Stomach (tissue), 4 donors: Measurements from ENCODE around the gene ZNF629.

ENCODE experiments used
- CTCF ChIP-seq, 7 experiments: fragments of 450-650 bp in 4 of 7; fragments of 200-600 bp in 3 of 7; sonication (generic) in 3 of 7; IDR thresholded peaks; one replicate each; pipeline ENCODE4 v1.5.1; 2016 to 2019; ENCODE audit warnings: antibody characterized with exemption in 7 of 7, control low read depth in 2 of 7, mild to moderate bottlenecking in 1 of 7
- EP300 ChIP-seq: sonication (generic); formaldehyde crosslinking; IDR thresholded peaks from one replicate; pipeline ENCODE4 v1.6.1; 2017; ENCODE audit warnings: antibody characterized with exemption
- POLR2A ChIP-seq, 4 donors: fragments of 450-650 bp; IDR thresholded peaks; one replicate each; pipeline ENCODE4 v1.6.1; 2016; ENCODE audit warnings: antibody characterized with exemption in 4 of 4, control low read depth in 2 of 4, mild to moderate bottlenecking in 1 of 4, moderate library complexity in 1 of 4

DNA sequence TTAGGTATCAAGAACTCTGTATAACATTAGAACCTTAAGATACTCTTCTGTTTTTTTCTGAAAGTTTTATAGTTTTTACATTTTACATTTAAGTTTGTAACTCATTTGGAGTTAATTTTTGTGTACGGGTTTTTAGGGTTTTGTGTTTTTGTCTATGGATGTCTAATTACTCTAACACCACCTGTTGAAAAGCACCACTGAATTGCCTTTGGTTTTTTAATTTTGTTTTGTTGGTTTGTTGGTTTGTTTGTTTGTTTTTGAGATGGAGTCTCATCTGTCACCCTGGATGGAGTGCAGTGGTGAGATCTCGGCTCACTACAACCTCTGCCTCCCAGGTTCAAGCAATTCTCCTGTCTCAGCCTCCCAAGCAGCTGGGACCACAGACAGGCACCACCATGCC, 29.8 kb upstream of the ZNF629 start:
- TF ChIP-seq POLR2A (IDR thresholded peaks at IDR 0.05) (no peak), CTCF (IDR thresholded peaks at IDR 0.05) (no peak), EP300 (no peak)
